Chondrocyte (in vitro differentiated cells): ENCODE data around the gene RANBP10. TPM values are rescaled to one million over a fixed set of nuclear protein-coding genes. Genes with fewer than 3 reads are reported as not detected.

Experiments used
- DNase-seq: peaks from one replicate; pipeline ENCODE4 v3.0.0; 2021; ENCODE audit warnings: mixed read lengths, low spot score
- H3K27ac Mint-ChIP-seq: one replicate; pipeline ENCODE4 v1.8.0; 2021; ENCODE audit warnings: mild to moderate bottlenecking, moderate library complexity, mixed read lengths; ENCODE audit not compliant: unreplicated experiment
- H3K27me3 Mint-ChIP-seq: 2 replicates; pipeline ENCODE4 v1.8.0; 2021; ENCODE audit warnings: low read depth, mixed read lengths
- H3K36me3 Mint-ChIP-seq: 2 replicates; pipeline ENCODE4 v1.8.0; 2021; ENCODE audit warnings: low read depth, mixed read lengths
- H3K4me1 Mint-ChIP-seq: 2 replicates; pipeline ENCODE4 v1.8.0; 2021; ENCODE audit warnings: low read depth, mild to moderate bottlenecking, mixed read lengths
- H3K4me3 Mint-ChIP-seq: one replicate; pipeline ENCODE4 v1.8.0; 2021; ENCODE audit warnings: mild to moderate bottlenecking, moderate library complexity, mixed read lengths; ENCODE audit not compliant: unreplicated experiment
- H3K9me3 Mint-ChIP-seq: 2 replicates; pipeline ENCODE4 v1.8.0; 2021; ENCODE audit warnings: low read depth, mixed read lengths
- CTCF ChIP-seq: fragments of 200-600 bp; sonication (generic); IDR thresholded peaks from 2 replicates; pipeline ENCODE4 v1.5.0; 2021; ENCODE audit warnings: antibody characterized with exemption, mild to moderate bottlenecking, moderate library complexity
- total RNA-seq: library from RNA; stranded (reverse); gene quantifications from 3 replicates; pipeline ENCODE4 v1.2.1, GENCODE V29; 2021

RANBP10 gene
- total RNA-seq, 1 donor from 2014 or later = 14.4 TPM

DNA sequence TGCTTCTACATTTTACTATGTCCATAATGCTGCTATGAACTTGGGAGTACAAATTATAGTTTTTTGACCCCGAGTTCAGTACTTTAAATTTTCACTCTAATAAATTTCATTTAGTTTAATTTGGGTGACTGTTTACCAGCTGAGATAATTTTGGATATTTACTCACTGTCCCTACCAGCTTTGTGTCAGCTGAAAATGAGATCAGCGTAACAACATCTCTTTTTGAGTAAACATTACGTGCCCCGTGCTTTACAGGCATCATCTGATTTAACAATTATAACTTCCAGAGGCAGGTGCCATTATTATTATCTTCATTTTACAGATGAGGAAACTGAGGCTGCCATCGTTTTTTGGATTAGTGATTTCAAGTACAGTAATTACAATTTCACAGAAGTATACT lies 102.2 kb downstream of the RANBP10 start:
- no peak overlapping the region for H3K4me3 Mint-ChIP-seq
- no peaks in the 10 kb centered on the region for H3K36me3 Mint-ChIP-seq
- no peaks in the 10 kb centered on the region for H3K9me3 Mint-ChIP-seq
- H3K27me3 Mint-ChIP-seq = no peaks in the 10 kb centered on the region
- no peak overlapping the region for H3K27ac Mint-ChIP-seq
- peaks cover 11% of the 10 kb centered on the region for H3K4me1 Mint-ChIP-seq
- DNase-seq = no peak
- TF ChIP-seq CTCF = no peak

GRCh38 chr16:67703626-67704025 lies 102.7 kb downstream of the RANBP10 start:
- Mint-ChIP-seq H3K27ac (no peak overlapping the region), H3K4me1 (peaks cover 11% of the 10 kb centered on the region), H3K27me3 (no peaks in the 10 kb centered on the region), H3K9me3 (no peaks in the 10 kb centered on the region), H3K36me3 (peaks cover 1% of the 10 kb centered on the region), H3K4me3 (no peak overlapping the region)
- no peak for DNase-seq
- TF ChIP-seq CTCF = no peak

DNA sequence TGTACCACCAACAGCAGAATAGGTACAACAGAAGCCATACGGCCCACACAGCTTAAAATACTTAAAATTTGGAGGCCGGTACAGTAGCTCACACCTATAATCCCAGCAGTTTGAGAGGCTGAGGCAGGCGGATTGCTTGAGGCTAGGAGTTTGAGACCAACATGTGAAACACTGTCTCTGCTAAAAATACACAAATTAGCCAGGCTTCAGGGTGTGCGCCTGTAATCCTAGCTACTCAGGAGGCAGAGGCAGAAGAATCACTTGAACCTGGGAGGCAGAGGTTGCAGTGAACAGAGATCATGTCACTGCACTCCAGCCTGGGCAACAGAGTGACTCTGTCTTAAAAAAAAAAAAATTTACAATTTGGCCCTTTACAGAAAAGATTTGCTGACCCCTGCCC lies 104.2 kb downstream of the RANBP10 start:
- no peak for DNase-seq
- Mint-ChIP-seq H3K4me1 (peaks cover 11% of the 10 kb centered on the region), H3K27ac (no peak overlapping the region), H3K36me3 (peaks cover 4% of the 10 kb centered on the region), H3K27me3 (no peaks in the 10 kb centered on the region), H3K4me3 (no peak overlapping the region), H3K9me3 (no peaks in the 10 kb centered on the region)
- no peak for TF ChIP-seq CTCF

DNA sequence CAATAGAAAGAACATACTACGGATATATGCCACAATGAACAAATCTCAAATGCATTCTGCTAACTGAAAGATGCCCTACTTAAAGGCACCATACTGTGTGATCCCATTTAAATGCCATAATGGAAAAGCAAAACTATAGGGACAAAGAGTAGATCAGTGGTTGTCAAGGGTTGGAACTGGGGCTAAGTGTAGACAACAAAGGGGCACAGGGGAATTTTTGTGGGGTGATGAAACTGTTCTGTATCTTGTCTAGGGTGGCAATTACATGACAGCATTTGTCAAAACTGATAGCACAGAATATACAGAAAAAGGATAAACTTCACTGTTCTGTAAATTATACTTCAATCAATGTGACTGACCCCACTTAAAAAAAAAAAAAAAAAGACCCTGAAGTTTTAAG lies 104.9 kb downstream of the RANBP10 start:
- DNase-seq = no peak
- Mint-ChIP-seq H3K27me3 (no peaks in the 10 kb centered on the region), H3K4me3 (no peak overlapping the region), H3K9me3 (no peaks in the 10 kb centered on the region), H3K27ac (no peak overlapping the region), H3K4me1 (peaks cover 11% of the 10 kb centered on the region), H3K36me3 (peaks cover 4% of the 10 kb centered on the region)
- TF ChIP-seq CTCF = no peak

DNA sequence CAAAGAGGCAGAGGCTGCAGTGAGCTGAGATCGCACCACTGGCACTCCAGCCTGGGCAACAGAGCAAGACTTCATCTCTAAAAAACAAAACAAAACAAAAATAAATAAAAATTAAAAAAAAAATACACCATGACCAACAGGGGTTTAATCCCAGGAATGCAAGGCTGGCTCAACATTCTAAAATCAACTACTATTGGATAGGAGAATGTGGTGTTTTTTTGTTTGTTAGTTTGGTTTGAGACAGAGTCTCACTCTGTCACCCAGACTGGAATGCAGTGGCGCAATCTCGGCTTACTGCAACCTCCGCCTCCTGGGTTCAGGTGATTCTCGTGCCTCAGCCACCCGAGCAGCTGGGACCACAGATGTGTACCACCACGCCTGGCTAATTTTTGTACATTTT lies 107.1 kb downstream of the RANBP10 start:
- Mint-ChIP-seq H3K36me3 (peaks cover 4% of the 10 kb centered on the region), H3K27me3 (no peaks in the 10 kb centered on the region), H3K4me3 (no peak overlapping the region), H3K4me1 (peaks cover 7% of the 10 kb centered on the region), H3K27ac (no peak overlapping the region), H3K9me3 (no peaks in the 10 kb centered on the region)
- no peak for TF ChIP-seq CTCF
- DNase-seq = no peak
